HG02943 (cell line): Measurements from ENCODE around the gene CHGA.

Experiments used
- ATAC-seq: cut with Tn5 transposase; IDR thresholded peaks from one replicate; pipeline ENCODE4 v1.9.1; 2021; ENCODE audit warnings: mild to moderate bottlenecking, low read depth, moderate library complexity; ENCODE audit not compliant: unreplicated experiment

The CHGA gene

GRCh38 chr14:92958373-92959188 lies 35.6 kb downstream of the CHGA start:
- ATAC-seq, result no peak

GRCh38 chr14:92959189-92959531 lies 36.2 kb downstream of the CHGA start:
- no peak for ATAC-seq

GRCh38 chr14:92959761-92960680 lies 37.1 kb downstream of the CHGA start:
- no peak for ATAC-seq

- ATAC-seq, result no peak
Observed at GRCh38 chr14:92960706-92961566, 38.0 kb downstream of the CHGA start.

- ATAC-seq, result no peak
Observed at GRCh38 chr14:92961567-92961855, 38.6 kb downstream of the CHGA start.

- ATAC-seq, result no peak
Observed at GRCh38 chr14:92962031-92962830, 39.3 kb downstream of the CHGA start.

GRCh38 chr14:92962831-92963095 lies 39.8 kb downstream of the CHGA start:
- no peak for ATAC-seq

GRCh38 chr14:92963301-92964123 lies 40.6 kb downstream of the CHGA start:
- ATAC-seq, result no peak

GRCh38 chr14:92964124-92965109 lies 41.5 kb downstream of the CHGA start:
- no peak for ATAC-seq

GRCh38 chr14:92965281-92965680 lies 42.3 kb downstream of the CHGA start:
- ATAC-seq, result no peak

- no peak for ATAC-seq
Observed at GRCh38 chr14:92967346-92967926, 44.5 kb downstream of the CHGA start.

- ATAC-seq, result no peak
Observed at GRCh38 chr14:92968291-92969020, 45.5 kb downstream of the CHGA start.

- ATAC-seq, result no peak
Observed at GRCh38 chr14:92969430-92969829, 46.5 kb downstream of the CHGA start.

GRCh38 chr14:92969871-92970270 lies 46.9 kb downstream of the CHGA start:
- ATAC-seq, result no peak

- no peak for ATAC-seq
Observed at GRCh38 chr14:92970271-92970670, 47.3 kb downstream of the CHGA start.

GRCh38 chr14:92971601-92972180 lies 48.7 kb downstream of the CHGA start:
- no peak for ATAC-seq

GRCh38 chr14:92973261-92973797 lies 50.4 kb downstream of the CHGA start:
- ATAC-seq, result no peak
